ENCODE results near the gene FRAT2. TPM values are rescaled to one million over a fixed set of nuclear protein-coding genes. Genes with fewer than 3 reads are reported as not detected.

The FRAT2 gene
- total RNA-seq, 4 donors from 2014 or later, result 19.5 to 23.2 (median 21.8) TPM

DNA sequence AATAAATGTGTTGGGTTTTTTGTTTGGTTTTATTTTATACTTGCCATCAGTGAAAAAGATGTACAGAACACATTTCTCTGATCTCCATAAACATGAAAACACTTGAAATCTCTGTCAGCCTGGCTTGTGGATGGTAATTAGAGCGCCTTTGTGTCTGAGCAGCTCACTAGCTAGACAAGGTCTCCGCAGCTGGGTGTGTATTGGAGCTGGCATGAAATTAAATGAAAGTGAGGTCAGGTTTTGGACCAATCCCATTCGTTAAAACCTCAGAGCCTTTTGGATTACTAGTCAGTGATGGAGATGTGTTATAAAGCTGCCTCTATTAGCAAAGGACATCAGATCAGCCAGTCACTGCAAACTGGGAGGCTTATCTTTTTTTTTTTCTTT, 12.7 kb downstream of the FRAT2 start:
- no peak overlapping the region for H3K4me3 ChIP-seq (replicated peaks in 1 of 3)
- H3K27ac ChIP-seq, result no peak overlapping the region
- no peaks in the 10 kb centered on the region for H3K27me3 ChIP-seq
- H3K36me3 ChIP-seq, result no peaks in the 10 kb centered on the region
- no peaks in the 10 kb centered on the region for H3K9me3 ChIP-seq
- WGBS, 2 donors, result 84 to 89% methylated on average over 3 of the region's 3 CpGs
- no peak for DNase-seq
- peaks cover 13 to 17% of the 10 kb centered on the region in 2 donors for H3K4me1 ChIP-seq
- TF ChIP-seq POLR2A (IDR thresholded peaks at IDR 0.05), result no peak
- TF ChIP-seq, protein P1, sequence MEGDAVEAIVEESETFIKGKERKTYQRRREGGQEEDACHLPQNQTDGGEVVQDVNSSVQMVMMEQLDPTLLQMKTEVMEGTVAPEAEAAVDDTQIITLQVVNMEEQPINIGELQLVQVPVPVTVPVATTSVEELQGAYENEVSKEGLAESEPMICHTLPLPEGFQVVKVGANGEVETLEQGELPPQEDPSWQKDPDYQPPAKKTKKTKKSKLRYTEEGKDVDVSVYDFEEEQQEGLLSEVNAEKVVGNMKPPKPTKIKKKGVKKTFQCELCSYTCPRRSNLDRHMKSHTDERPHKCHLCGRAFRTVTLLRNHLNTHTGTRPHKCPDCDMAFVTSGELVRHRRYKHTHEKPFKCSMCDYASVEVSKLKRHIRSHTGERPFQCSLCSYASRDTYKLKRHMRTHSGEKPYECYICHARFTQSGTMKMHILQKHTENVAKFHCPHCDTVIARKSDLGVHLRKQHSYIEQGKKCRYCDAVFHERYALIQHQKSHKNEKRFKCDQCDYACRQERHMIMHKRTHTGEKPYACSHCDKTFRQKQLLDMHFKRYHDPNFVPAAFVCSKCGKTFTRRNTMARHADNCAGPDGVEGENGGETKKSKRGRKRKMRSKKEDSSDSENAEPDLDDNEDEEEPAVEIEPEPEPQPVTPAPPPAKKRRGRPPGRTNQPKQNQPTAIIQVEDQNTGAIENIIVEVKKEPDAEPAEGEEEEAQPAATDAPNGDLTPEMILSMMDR (IDR thresholded peaks at IDR 0.05), result no peak
- intact Hi-C loops (cut with DNase I), result no loop called here

DNA sequence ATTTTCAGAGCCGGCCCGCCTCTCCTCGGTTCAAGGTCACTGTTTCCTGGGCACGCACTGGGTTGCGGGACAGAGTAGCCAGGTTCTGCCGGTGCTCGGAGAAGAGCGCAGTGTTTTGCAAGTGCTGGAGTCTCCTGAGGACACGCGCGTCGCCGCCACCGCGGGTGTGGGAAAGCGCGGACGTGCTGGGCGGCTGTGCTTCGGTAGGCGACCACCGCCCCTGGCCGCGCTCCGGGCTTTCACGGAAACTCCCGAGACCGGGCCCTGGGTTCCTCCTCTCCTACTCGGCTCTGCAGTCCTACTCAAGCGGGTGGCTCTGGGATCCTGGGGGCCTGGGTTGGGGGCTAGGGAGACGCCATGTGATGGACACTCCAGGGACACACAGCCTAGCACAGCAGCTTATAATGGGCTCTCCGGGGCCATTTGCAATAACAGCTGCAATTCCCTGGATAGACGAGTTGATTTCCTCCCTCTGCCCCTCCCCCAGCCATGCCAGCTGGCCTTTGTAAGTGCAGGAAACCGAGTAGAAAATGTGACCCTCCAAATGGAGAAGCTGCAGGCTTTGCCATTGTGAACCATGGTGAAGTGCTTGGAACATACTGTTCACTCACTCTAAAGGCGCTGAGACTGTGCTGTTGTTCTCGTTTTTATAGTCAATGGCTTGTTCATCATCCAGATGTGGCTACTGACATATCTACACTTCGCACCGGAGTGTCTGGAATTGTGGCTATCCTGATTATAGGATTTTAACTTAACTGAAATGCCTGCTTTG, 13.3 kb downstream of the FRAT2 start:
- TF ChIP-seq, protein P1 (IDR thresholded peaks at IDR 0.05), result no peak
- no peak for TF ChIP-seq POLR2A (IDR thresholded peaks at IDR 0.05)
- H3K27me3 ChIP-seq, result no peaks in the 10 kb centered on the region
- WGBS, 2 donors, result 27 to 48% methylated on average over 12 to 37 of the region's 38 CpGs
- H3K9me3 ChIP-seq, result no peaks in the 10 kb centered on the region
- peak; percentile 23 to 28 for DNase-seq
- no peak overlapping the region for H3K27ac ChIP-seq
- H3K4me3 ChIP-seq (replicated peaks in 1 of 3), result peak overlapping the region in 1 of 3 donors; percentile 15
- H3K36me3 ChIP-seq, result no peaks in the 10 kb centered on the region
- intact Hi-C loops (cut with DNase I), result no loop called here
- peaks cover 13 to 17% of the 10 kb centered on the region in 2 donors for H3K4me1 ChIP-seq

- no peak for TF ChIP-seq POLR2A (IDR thresholded peaks at IDR 0.05)
- TF ChIP-seq, protein P1 (IDR thresholded peaks at IDR 0.05), result no peak
- H3K27ac ChIP-seq, result no peak overlapping the region
- H3K4me3 ChIP-seq (replicated peaks in 1 of 3), result peak overlapping the region in 1 of 3 donors; percentile 87
- intact Hi-C loops (cut with DNase I), result no loop called here
- 37 to 38% methylated on average over 10 to 24 of the region's 24 CpGs for WGBS, 2 donors
- peak; percentile 7 to 17 for DNase-seq
- H3K36me3 ChIP-seq, result no peaks in the 10 kb centered on the region
- H3K9me3 ChIP-seq, result no peaks in the 10 kb centered on the region
- no peaks in the 10 kb centered on the region for H3K27me3 ChIP-seq
- H3K4me1 ChIP-seq, result peaks cover 13 to 17% of the 10 kb centered on the region in 2 donors
Observed at GRCh38 chr10:97320480-97321031, 14.0 kb downstream of the FRAT2 start.

- intact Hi-C loops (cut with DNase I), result no loop called here
- 0 to 5% methylated on average over 16 to 40 of the region's 83 CpGs for WGBS, 2 donors
- no peaks in the 10 kb centered on the region for H3K9me3 ChIP-seq
Observed at GRCh38 chr10:97319671-97320479, 14.7 kb downstream of the FRAT2 start.

More at GRCh38 chr10:97319671-97320479, 14.7 kb downstream of the FRAT2 start:
- peak overlapping the region in 2 of 3 donors; percentile 66 to 99 for H3K27ac ChIP-seq
- DNase-seq, result peak; percentile 59 to 61
- H3K4me1 ChIP-seq, result peaks cover 13 to 17% of the 10 kb centered on the region in 2 donors
- no peaks in the 10 kb centered on the region for H3K27me3 ChIP-seq
- TF ChIP-seq, protein P1 (IDR thresholded peaks at IDR 0.05), result peak in 1 of 6 experiments; percentile 8
- peak in 1 of 2 donors; percentile 5 for TF ChIP-seq POLR2A (IDR thresholded peaks at IDR 0.05)
- H3K36me3 ChIP-seq, result no peaks in the 10 kb centered on the region
- peak overlapping the region in 2 of 3 donors; percentile 64 to 87 for H3K4me3 ChIP-seq (replicated peaks in 1 of 3)

All from thyroid gland (tissue), 4 donors.